HepG2 (cell line): Measurements from ENCODE around the gene CHPF. TPM values are rescaled to one million over a fixed set of nuclear protein-coding genes. Genes with fewer than 3 reads are reported as not detected.

Source experiments
- AKAP8 ChIP-seq: sonication (generic); formaldehyde crosslinking; IDR thresholded peaks from 2 replicates; pipeline ENCODE4 v1.5.1; 2020; ENCODE audit warnings: mild to moderate bottlenecking, missing genetic modification reagents
- CSRNP1 ChIP-seq: sonication (generic); formaldehyde crosslinking; IDR thresholded peaks from 2 replicates; pipeline ENCODE4 v1.8.1; 2023; ENCODE audit warnings: mild to moderate bottlenecking, missing genetic modification reagents
- GABPA ChIP-seq, 2 experiments: IDR thresholded peaks; 2 replicates each; pipeline ENCODE4 v1.6.1; 2011 to 2016; ENCODE audit warnings: low read depth in 2 of 2, low read length in 1 of 2, missing biosample characterization in 1 of 2, missing genetic modification characterization in 1 of 2
- GTF3A ChIP-seq: sonication (generic); formaldehyde crosslinking; conservative IDR thresholded peaks from 2 replicates; pipeline ENCODE4 v1.4.0; 2020; ENCODE audit warnings: mild to moderate bottlenecking, missing genetic modification reagents
- IRF2 ChIP-seq: IDR thresholded peaks from 2 replicates; pipeline ENCODE4 v1.6.1; 2018; ENCODE audit warnings: missing genetic modification reagents, missing compliant biosample characterization
- MTA1 ChIP-seq: sonication (generic); formaldehyde crosslinking; IDR thresholded peaks from 2 replicates; pipeline ENCODE4 v1.4.0; 2020; ENCODE audit warnings: missing genetic modification reagents, mild to moderate bottlenecking, borderline replicate concordance
- PHF20 ChIP-seq: sonication (generic); formaldehyde crosslinking; IDR thresholded peaks from 2 replicates; pipeline ENCODE4 v1.5.0; 2020; ENCODE audit warnings: mild to moderate bottlenecking, missing genetic modification reagents
- PHF5A ChIP-seq: IDR thresholded peaks from one replicate; pipeline ENCODE4 v1.6.1; 2018; ENCODE audit warnings: low read depth, missing genetic modification reagents; ENCODE audit not compliant: unreplicated experiment
- PLRG1 ChIP-seq: fragments of 450-650 bp; conservative IDR thresholded peaks from 2 replicates; pipeline ENCODE4 v1.6.1; 2016
- RELA ChIP-seq: sonication (generic); formaldehyde crosslinking; IDR thresholded peaks from 2 replicates; pipeline ENCODE4 v1.4.0; 2020; ENCODE audit warnings: missing genetic modification reagents
- RXRA ChIP-seq: sonication (generic); formaldehyde crosslinking; IDR thresholded peaks from 2 replicates; pipeline ENCODE4 v1.5.1; 2020; ENCODE audit warnings: missing genetic modification reagents
- TIGD3 ChIP-seq: sonication (generic); formaldehyde crosslinking; IDR thresholded peaks from 2 replicates; pipeline ENCODE4 v1.5.1; 2020; ENCODE audit warnings: mild to moderate bottlenecking, missing genetic modification reagents, borderline replicate concordance
- UBTF ChIP-seq: sonication (generic); formaldehyde crosslinking; IDR thresholded peaks from 2 replicates; pipeline ENCODE4 v1.4.0; 2020; ENCODE audit warnings: mild to moderate bottlenecking, missing genetic modification reagents
- ZIK1 ChIP-seq: sonication (generic); formaldehyde crosslinking; IDR thresholded peaks from 2 replicates; pipeline ENCODE4 v1.5.0; 2020; ENCODE audit warnings: mild to moderate bottlenecking, low read depth, missing genetic modification reagents, borderline replicate concordance
- ZNF430 ChIP-seq: sonication (generic); formaldehyde crosslinking; IDR thresholded peaks from 2 replicates; pipeline ENCODE4 v1.9.0; 2021; ENCODE audit warnings: mild to moderate bottlenecking, missing genetic modification reagents
- ZNF614 ChIP-seq: IDR thresholded peaks from 2 replicates; pipeline ENCODE4 v1.6.1; 2018; ENCODE audit warnings: missing biosample characterization, missing genetic modification reagents, inconsistent platforms, borderline replicate concordance
- ZNF777 ChIP-seq: sonication (generic); formaldehyde crosslinking; IDR thresholded peaks from 2 replicates; pipeline ENCODE4 v1.4.0; 2020; ENCODE audit warnings: missing genetic modification reagents
- polyA plus RNA-seq, 8 experiments: library from polyadenylated mRNA; depleted of rRNA in 3 of 8; stranded (reverse) in 7 of 8; unstranded in 1 of 8; fragments of >200 nt; fragmentation: Illumina TruSeq in 4 of 8; extraction: Trizol in 4 of 8; gene quantifications; 2 replicates each; pipeline versions ENCODE4 v1.2.1 to v1.2.3, GENCODE V29; 2011 to 2016; ENCODE audit warnings: low read depth in 4 of 8, missing spikeins in 1 of 8, mixed read lengths in 1 of 8; ENCODE audit not compliant: insufficient read depth in 1 of 8
- total RNA-seq, 5 experiments: library from RNA; depleted of rRNA; stranded (reverse); fragments of >200 nt; fragmentation: Illumina TruSeq; extraction: Trizol; gene quantifications; 2 replicates each; pipeline ENCODE4 v1.2.3, GENCODE V29; 2016; ENCODE audit warnings: low read depth in 1 of 5
- TF ChIP-seq, protein P1 (sequence below): sonication (generic); formaldehyde crosslinking; IDR thresholded peaks from 2 replicates; pipeline ENCODE4 v1.4.0; 2020; ENCODE audit warnings: missing genetic modification reagents, borderline replicate concordance
- TF ChIP-seq, protein P2 (sequence below): sonication (generic); formaldehyde crosslinking; IDR thresholded peaks from 2 replicates; pipeline ENCODE4 v1.9.0; 2021; ENCODE audit warnings: missing genetic modification reagents, borderline replicate concordance

The CHPF gene
- total and polyA plus RNA-seq, 2 of the 13 experiments (the other 11 are each of a cell fraction or from before 2014, with no cell fraction given) = 79.6 to 111 TPM

DNA sequence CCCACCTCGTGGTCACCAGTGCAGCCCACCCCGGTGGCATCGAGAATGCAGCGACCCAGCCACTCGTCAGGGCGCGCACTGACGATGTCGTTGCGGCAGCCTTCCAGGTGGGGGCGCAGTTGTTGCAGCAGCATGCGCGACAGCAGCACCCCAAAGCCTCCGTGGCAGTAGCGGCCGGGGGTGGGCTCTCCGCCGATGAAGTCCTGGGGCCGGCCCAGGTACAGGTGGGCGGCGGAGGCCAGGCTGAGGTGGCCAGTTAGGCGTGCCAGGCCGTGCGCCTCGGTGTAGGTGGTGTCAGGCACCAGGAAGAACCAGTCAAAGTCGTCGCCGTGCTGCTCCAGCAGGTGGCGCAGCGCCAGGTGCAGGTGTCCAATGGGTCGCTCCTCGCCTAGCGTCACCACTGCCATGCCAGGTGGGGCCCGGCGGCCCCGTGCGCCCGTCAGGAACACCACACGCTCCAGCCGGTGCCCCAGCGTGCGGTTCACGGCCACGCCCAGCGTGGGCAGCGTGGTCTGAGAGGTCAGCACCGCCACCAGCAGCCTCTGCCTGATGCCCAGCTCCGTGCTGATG lies 1.9 kb downstream of the CHPF start (continued):
- TF ChIP-seq ZNF777 (CRISPR knock-in tag) = 0 out of 2 replicates have a peak, but pooled peaks have one; percentile 55
- TF ChIP-seq MTA1 (CRISPR knock-in tag) = peak; percentile 91
- TF ChIP-seq, protein P1, sequence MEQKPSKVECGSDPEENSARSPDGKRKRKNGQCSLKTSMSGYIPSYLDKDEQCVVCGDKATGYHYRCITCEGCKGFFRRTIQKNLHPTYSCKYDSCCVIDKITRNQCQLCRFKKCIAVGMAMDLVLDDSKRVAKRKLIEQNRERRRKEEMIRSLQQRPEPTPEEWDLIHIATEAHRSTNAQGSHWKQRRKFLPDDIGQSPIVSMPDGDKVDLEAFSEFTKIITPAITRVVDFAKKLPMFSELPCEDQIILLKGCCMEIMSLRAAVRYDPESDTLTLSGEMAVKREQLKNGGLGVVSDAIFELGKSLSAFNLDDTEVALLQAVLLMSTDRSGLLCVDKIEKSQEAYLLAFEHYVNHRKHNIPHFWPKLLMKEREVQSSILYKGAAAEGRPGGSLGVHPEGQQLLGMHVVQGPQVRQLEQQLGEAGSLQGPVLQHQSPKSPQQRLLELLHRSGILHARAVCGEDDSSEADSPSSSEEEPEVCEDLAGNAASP (CRISPR knock-in tag) = no peak
- 0 out of 2 replicates have a peak, but pooled peaks have one; percentile 53 for TF ChIP-seq ZIK1 (CRISPR knock-in tag)
- TF ChIP-seq ZNF430 (CRISPR knock-in tag) = no peak; the same call in 1 of the 2 replicates
- peak; percentile 73; the same call in 1 of the 2 replicates for TF ChIP-seq IRF2 (CRISPR knock-in tag)
- TF ChIP-seq GTF3A = peak; percentile 80; the same call in 1 of the 2 replicates
- TF ChIP-seq UBTF (CRISPR knock-in tag) = peak; percentile 92
- TF ChIP-seq AKAP8 (CRISPR knock-in tag) = no peak
- TF ChIP-seq RELA (CRISPR knock-in tag) = peak; percentile 77; the same call in 1 of the 2 replicates
- TF ChIP-seq TIGD3 (CRISPR knock-in tag) = no peak
- peak; percentile 90; the same call in 1 of the 2 replicates for TF ChIP-seq ZNF614
- TF ChIP-seq PLRG1 = no peak
- TF ChIP-seq GABPA (IDR thresholded peaks at IDR 0.05; ENCODE audit: low read depth, low read length) = no peak
- TF ChIP-seq GABPA (CRISPR knock-in tag; IDR thresholded peaks at IDR 0.05; ENCODE audit: low read depth) = peak; percentile 19; the same call in 1 of the 2 replicates
- peak; percentile 89 for TF ChIP-seq RXRA (CRISPR knock-in tag)
- peak; percentile 57; the same call in 1 of the 2 replicates for TF ChIP-seq PHF20
- TF ChIP-seq, protein P2, sequence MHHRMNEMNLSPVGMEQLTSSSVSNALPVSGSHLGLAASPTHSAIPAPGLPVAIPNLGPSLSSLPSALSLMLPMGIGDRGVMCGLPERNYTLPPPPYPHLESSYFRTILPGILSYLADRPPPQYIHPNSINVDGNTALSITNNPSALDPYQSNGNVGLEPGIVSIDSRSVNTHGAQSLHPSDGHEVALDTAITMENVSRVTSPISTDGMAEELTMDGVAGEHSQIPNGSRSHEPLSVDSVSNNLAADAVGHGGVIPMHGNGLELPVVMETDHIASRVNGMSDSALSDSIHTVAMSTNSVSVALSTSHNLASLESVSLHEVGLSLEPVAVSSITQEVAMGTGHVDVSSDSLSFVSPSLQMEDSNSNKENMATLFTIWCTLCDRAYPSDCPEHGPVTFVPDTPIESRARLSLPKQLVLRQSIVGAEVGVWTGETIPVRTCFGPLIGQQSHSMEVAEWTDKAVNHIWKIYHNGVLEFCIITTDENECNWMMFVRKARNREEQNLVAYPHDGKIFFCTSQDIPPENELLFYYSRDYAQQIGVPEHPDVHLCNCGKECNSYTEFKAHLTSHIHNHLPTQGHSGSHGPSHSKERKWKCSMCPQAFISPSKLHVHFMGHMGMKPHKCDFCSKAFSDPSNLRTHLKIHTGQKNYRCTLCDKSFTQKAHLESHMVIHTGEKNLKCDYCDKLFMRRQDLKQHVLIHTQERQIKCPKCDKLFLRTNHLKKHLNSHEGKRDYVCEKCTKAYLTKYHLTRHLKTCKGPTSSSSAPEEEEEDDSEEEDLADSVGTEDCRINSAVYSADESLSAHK (CRISPR knock-in tag) = no peak
- TF ChIP-seq PHF5A = peak; percentile 48
- TF ChIP-seq CSRNP1 (CRISPR knock-in tag) = peak; percentile 74; the same call in 1 of the 2 replicates
